ENCODE measurements around the gene FOSL1.
"Not testable (repeated sequence)": the region's sequence is repeated elsewhere in the genome, so short reads cannot be mapped to it uniquely, and the experiment has no call there.

The FOSL1 gene

GRCh38 chr11:65850217-65851082 is 49.7 kb downstream of the FOSL1 start:
- H3K36me3 Mint-ChIP-seq = peaks cover 41% of the 10 kb centered on the region
- H3K9me3 Mint-ChIP-seq = peaks cover 6% of the 10 kb centered on the region
- CTCF ChIA-PET = interaction anchor here (0.7 to 1.6 kb wide), 7 partner anchors 11 to 172 kb away, joined by 3 to 4 read pairs (median 3); no protein-coding TSS in a partner anchor
- H3K27me3 Mint-ChIP-seq = peaks cover 13% of the 10 kb centered on the region
- peaks cover 25% of the 10 kb centered on the region for H3K4me1 Mint-ChIP-seq
- H3K4me3 Mint-ChIP-seq = no peak overlapping the region
- H3K27ac Mint-ChIP-seq = peak overlapping the region; percentile 24
- DNase-seq = no peak

DNA sequence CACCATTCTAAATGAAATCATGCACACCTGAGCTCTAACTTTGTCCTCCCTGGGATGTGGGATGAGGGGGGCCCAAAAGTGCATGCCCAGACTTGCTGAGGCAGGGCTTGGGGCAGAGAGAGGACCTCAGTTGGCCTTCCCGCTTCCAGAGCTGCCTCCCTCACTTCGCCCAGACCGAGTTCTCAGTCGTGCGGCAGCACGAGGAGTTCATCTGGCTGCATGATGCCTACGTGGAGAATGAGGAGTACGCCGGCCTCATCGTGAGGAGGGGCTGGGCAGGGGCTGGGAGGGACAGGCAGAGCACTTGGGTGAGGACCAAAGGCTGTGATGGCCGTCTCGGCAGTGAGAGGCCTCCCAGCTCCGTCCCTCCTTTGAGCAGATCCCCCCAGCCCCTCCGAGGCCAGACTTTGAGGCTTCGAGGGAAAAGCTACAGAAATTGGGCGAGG is 50.4 kb downstream of the FOSL1 start:
- Mint-ChIP-seq H3K4me1 (peaks cover 20% of the 10 kb centered on the region), H3K4me3 (no peak overlapping the region), H3K27ac (no peak overlapping the region), H3K9me3 (peaks cover 6% of the 10 kb centered on the region), H3K27me3 (peaks cover 13% of the 10 kb centered on the region), H3K36me3 (peaks cover 37% of the 10 kb centered on the region)
- CTCF ChIA-PET = interaction anchor here (0.6 to 1.4 kb wide), 5 partner anchors 10 to 604 kb away, joined by 3 read pairs; no protein-coding TSS in a partner anchor
- no peak for DNase-seq

- Mint-ChIP-seq H3K27ac (no peak overlapping the region), H3K4me1 (peaks cover 16% of the 10 kb centered on the region)
These were observed 50.8 kb downstream of the FOSL1 start for GRCh38 chr11:65849366-65849765.

DNA sequence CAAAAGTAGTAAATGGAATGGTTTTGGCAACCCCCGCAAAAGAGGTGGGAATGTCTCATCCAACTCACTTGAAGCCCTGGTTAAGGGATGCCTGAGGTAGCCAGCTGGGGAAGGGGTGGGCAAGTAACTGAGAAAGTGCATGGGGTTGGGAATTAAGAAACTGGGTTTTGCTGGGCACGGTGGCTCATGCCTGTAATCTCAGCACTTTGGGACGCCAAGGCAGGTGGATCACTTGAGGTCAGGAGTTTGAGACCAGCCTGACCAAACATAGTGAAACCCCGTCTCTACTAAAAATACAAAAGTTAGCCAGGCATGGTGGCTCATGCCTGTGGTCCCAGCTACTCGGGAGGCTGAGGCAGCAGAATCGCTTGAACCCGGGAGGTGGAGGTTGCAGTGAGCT is 51.5 kb downstream of the FOSL1 start:
- CTCF ChIA-PET = interaction anchor here (1.3 to 1.4 kb wide), 2 partner anchors 36 to 174 kb away, joined by 3 to 7 read pairs; no protein-coding TSS in a partner anchor
- not testable (repeated sequence) for H3K9me3 Mint-ChIP-seq, DNase-seq, H3K27ac Mint-ChIP-seq, H3K4me1 Mint-ChIP-seq, H3K4me3 Mint-ChIP-seq
- H3K27me3 Mint-ChIP-seq = peaks cover 13% of the 10 kb centered on the region
- peaks cover 26% of the 10 kb centered on the region for H3K36me3 Mint-ChIP-seq

More at GRCh38 chr11:65849366-65849765, 50.8 kb downstream of the FOSL1 start:
- Mint-ChIP-seq H3K9me3 (peaks cover 6% of the 10 kb centered on the region), H3K27me3 (peaks cover 13% of the 10 kb centered on the region), H3K36me3 (peaks cover 33% of the 10 kb centered on the region), H3K4me3 (no peak overlapping the region)
- CTCF ChIA-PET = interaction anchor here (0.6 to 1.4 kb wide), 6 partner anchors 10 to 604 kb away, joined by 3 to 7 read pairs (median 3); no protein-coding TSS in a partner anchor
- no peak for DNase-seq

- Mint-ChIP-seq H3K27ac (no peak overlapping the region), H3K4me1 (peaks cover 3% of the 10 kb centered on the region), H3K27me3 (peaks cover 13% of the 10 kb centered on the region), H3K9me3 (peaks cover 6% of the 10 kb centered on the region), H3K36me3 (peaks cover 20% of the 10 kb centered on the region), H3K4me3 (no peak overlapping the region)
- CTCF ChIA-PET = interaction anchor here (0.7 kb wide), 1 partner anchor 1114 kb away, joined by 3 read pairs; no protein-coding TSS in a partner anchor
- no peak for DNase-seq
These were observed 52.4 kb downstream of the FOSL1 start for GRCh38 chr11:65847746-65848145.

DNA sequence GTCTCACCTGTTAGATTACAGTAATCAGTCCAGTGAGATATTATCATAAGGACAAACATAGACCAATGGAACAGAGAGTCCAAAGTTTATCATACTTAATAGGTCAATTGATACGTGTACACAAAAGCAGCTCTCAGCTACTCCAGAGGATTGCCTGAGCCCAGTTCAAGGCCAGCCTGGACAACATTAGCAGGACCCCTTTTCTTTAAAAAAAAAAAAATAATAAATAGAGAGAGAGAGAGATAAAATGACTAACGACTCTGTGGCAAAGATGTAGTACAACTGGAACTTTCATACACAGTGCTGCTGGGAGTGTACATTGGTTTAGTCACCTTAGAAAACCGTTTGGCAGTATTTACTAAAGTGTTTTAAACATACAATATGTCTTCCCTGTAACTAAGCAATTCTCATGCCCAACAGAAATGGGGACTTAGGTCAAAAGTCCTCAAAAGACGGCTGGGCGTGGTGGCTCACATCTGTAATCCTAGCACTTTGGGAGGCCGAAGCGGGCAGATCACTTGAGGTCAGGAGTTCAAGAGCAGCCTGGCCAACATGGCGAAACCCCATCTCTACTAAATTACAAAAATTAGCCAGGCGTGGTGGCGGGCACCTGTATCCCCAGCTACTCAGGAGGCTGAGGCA is 55.8 kb downstream of the FOSL1 start:
- Mint-ChIP-seq H3K27ac (no peak overlapping the region), H3K9me3 (no peaks in the 10 kb centered on the region), H3K4me3 (no peak overlapping the region), H3K27me3 (peaks cover 13% of the 10 kb centered on the region), H3K36me3 (no peaks in the 10 kb centered on the region), H3K4me1 (no peaks in the 10 kb centered on the region)
- no peak for DNase-seq
- CTCF ChIA-PET = no interaction called here

DNA sequence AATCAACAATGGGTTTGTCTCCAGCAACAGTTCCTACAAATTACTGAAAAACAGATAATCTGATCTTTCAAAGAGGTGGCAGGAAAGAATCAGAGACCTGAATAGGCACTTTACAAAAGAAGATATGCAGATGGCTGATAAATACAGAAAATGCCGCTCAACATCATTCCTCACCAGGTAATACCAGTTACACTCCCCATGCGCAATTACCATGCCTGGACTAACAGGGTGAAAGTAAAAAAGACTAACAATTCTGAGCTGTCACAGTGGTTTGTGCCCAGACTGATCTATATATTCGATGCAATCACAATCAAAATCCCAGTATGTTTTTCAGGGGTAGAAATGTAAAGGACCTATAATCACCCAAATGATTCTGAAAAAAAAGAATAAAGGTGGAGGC is 56.4 kb downstream of the FOSL1 start:
- CTCF ChIA-PET = interaction anchor here (0.9 kb wide), 1 partner anchor 8 kb away, joined by 4 read pairs; no protein-coding TSS in a partner anchor
- H3K4me3 Mint-ChIP-seq = no peak overlapping the region
- peaks cover 13% of the 10 kb centered on the region for H3K27me3 Mint-ChIP-seq
- no peaks in the 10 kb centered on the region for H3K9me3 Mint-ChIP-seq
- DNase-seq = no peak
- H3K4me1 Mint-ChIP-seq = no peaks in the 10 kb centered on the region
- H3K36me3 Mint-ChIP-seq = no peaks in the 10 kb centered on the region
- H3K27ac Mint-ChIP-seq = no peak overlapping the region

DNA sequence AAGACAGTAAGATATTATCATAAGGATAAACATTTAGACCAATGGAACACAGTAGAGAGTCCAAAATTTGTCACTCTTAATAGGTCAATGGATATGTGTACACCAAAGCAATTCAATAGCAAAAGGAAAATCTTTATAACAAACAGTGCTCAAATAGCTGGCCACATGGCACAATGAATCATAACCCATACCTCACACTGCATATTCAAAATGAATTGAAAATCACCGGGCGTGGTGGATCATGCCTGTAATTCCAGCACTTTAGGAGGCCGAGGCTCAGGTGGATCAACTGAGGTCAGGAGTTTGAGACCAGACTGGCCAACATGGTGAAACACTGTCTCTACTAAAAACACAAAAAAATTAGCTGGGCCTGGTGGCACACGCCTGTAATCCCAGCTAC is 58.0 kb downstream of the FOSL1 start:
- no peaks in the 10 kb centered on the region for H3K9me3 Mint-ChIP-seq
- peaks cover 13% of the 10 kb centered on the region for H3K27me3 Mint-ChIP-seq
- DNase-seq = no peak
- no peak overlapping the region for H3K4me3 Mint-ChIP-seq
- CTCF ChIA-PET = interaction anchor here (1.0 kb wide), 1 partner anchor 10 kb away, joined by 5 read pairs; no protein-coding TSS in a partner anchor
- H3K4me1 Mint-ChIP-seq = no peaks in the 10 kb centered on the region
- no peak overlapping the region for H3K27ac Mint-ChIP-seq
- no peaks in the 10 kb centered on the region for H3K36me3 Mint-ChIP-seq

All from activated naive CD4-positive, alpha-beta T cell treated with anti-CD3 and anti-CD28 coated beads, Interleukin-2, amount 10 ng/mL, durations not matched to agents 7 days and 5 days (primary cell).